Nephron progenitor cell (in vitro differentiated cells): ENCODE data around the gene ZDHHC1.

Experiments
- DNase-seq: peaks from one replicate; pipeline ENCODE4 v3.0.0; 2021
- H3K27ac Mint-ChIP-seq: 2 replicates; pipeline ENCODE4 v1.8.0; 2021; ENCODE audit warnings: mild to moderate bottlenecking, moderate library complexity, mixed read lengths
- H3K27me3 Mint-ChIP-seq: 2 replicates; pipeline ENCODE4 v1.8.0; 2021; ENCODE audit warnings: mild to moderate bottlenecking, low read depth, mixed read lengths; ENCODE audit not compliant: poor library complexity
- H3K36me3 Mint-ChIP-seq: 2 replicates; pipeline ENCODE4 v1.8.0; 2021; ENCODE audit warnings: low read depth, mixed read lengths
- H3K4me1 Mint-ChIP-seq: 2 replicates; pipeline ENCODE4 v1.8.0; 2021; ENCODE audit warnings: mixed read lengths
- H3K4me3 Mint-ChIP-seq: 2 replicates; pipeline ENCODE4 v1.8.0; 2021; ENCODE audit warnings: mild to moderate bottlenecking, moderate library complexity, mixed read lengths
- H3K9me3 Mint-ChIP-seq: 2 replicates; pipeline ENCODE4 v1.8.0; 2021; ENCODE audit warnings: mild to moderate bottlenecking, moderate library complexity, mixed read lengths
- CTCF ChIP-seq: fragments of 200-600 bp; sonication (generic); IDR thresholded peaks from 2 replicates; pipeline ENCODE4 v1.5.0; 2021; ENCODE audit warnings: antibody characterized with exemption

The ZDHHC1 gene

DNA sequence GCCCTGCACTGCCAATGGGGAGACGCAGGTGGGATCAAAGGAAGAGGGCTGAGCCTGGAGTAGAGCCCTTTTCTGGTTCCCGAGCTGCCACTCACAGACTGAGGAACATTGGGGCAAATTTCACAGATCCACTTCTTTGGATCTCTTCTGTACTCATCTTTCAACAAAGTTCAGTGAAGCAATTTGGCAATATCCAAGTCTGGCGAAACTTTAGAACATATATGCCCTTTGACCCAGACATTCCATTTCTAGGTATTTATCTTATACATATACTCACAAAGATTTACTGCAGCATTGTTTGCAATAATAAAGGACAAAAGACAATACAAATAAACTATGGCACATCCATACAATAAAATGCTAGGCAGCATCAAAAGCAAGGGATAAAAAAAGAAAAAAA lies 4.9 kb downstream of the ZDHHC1 start:
- Mint-ChIP-seq H3K36me3 (peaks cover 4% of the 10 kb centered on the region), H3K9me3 (no peaks in the 10 kb centered on the region)

GRCh38 chr16:67409631-67410030 lies 6.6 kb downstream of the ZDHHC1 start:
- Mint-ChIP-seq H3K36me3 (no peaks in the 10 kb centered on the region), H3K27ac (no peak overlapping the region), H3K4me1 (peaks cover 21% of the 10 kb centered on the region), H3K27me3 (peaks cover 18% of the 10 kb centered on the region), H3K9me3 (no peaks in the 10 kb centered on the region), H3K4me3 (no peak overlapping the region)
- no peak for TF ChIP-seq CTCF
- no peak for DNase-seq

More for the DNA sequence above, 4.9 kb downstream of the ZDHHC1 start:
- no peak for TF ChIP-seq CTCF
- no peak for DNase-seq
- Mint-ChIP-seq H3K27me3 (peaks cover 23% of the 10 kb centered on the region), H3K4me1 (peaks cover 28% of the 10 kb centered on the region), H3K4me3 (no peak overlapping the region), H3K27ac (no peak overlapping the region)

GRCh38 chr16:67407788-67408452 lies 8.4 kb downstream of the ZDHHC1 start:
- Mint-ChIP-seq H3K9me3 (no peaks in the 10 kb centered on the region), H3K27me3 (peaks cover 18% of the 10 kb centered on the region), H3K4me1 (peaks cover 11% of the 10 kb centered on the region), H3K27ac (no peak overlapping the region), H3K4me3 (no peak overlapping the region), H3K36me3 (no peaks in the 10 kb centered on the region)
- no peak for DNase-seq
- TF ChIP-seq CTCF: no peak

GRCh38 chr16:67407176-67407787 lies 9.0 kb downstream of the ZDHHC1 start:
- Mint-ChIP-seq H3K4me3 (no peak overlapping the region), H3K4me1 (peaks cover 15% of the 10 kb centered on the region), H3K27me3 (peaks cover 17% of the 10 kb centered on the region), H3K36me3 (no peaks in the 10 kb centered on the region), H3K9me3 (no peaks in the 10 kb centered on the region), H3K27ac (no peak overlapping the region)
- DNase-seq: no peak
- no peak for TF ChIP-seq CTCF

GRCh38 chr16:67406111-67406971 lies 9.9 kb downstream of the ZDHHC1 start:
- Mint-ChIP-seq H3K9me3 (no peaks in the 10 kb centered on the region), H3K27ac (no peak overlapping the region)

More at GRCh38 chr16:67406111-67406971, 9.9 kb downstream of the ZDHHC1 start:
- Mint-ChIP-seq H3K36me3 (no peaks in the 10 kb centered on the region), H3K4me3 (no peak overlapping the region), H3K4me1 (peaks cover 22% of the 10 kb centered on the region), H3K27me3 (peaks cover 12% of the 10 kb centered on the region)
- TF ChIP-seq CTCF: no peak
- DNase-seq: no peak
